Breast epithelium (tissue), 3 donors: ENCODE results near the gene FZD7.

Experiments used
- POLR2A ChIP-seq: fragments of 450-650 bp; IDR thresholded peaks from one replicate; pipeline ENCODE4 v1.6.1; 2016; ENCODE audit warnings: antibody characterized with exemption, mild to moderate bottlenecking, moderate library complexity
- TF ChIP-seq, protein P1 (sequence below), 3 donors: fragments of 450-650 bp; IDR thresholded peaks; one replicate each; pipeline ENCODE4 v1.5.1; 2016 to 2017; ENCODE audit warnings: antibody characterized with exemption in 3 of 3, mild to moderate bottlenecking in 3 of 3, moderate library complexity in 3 of 3

DNA sequence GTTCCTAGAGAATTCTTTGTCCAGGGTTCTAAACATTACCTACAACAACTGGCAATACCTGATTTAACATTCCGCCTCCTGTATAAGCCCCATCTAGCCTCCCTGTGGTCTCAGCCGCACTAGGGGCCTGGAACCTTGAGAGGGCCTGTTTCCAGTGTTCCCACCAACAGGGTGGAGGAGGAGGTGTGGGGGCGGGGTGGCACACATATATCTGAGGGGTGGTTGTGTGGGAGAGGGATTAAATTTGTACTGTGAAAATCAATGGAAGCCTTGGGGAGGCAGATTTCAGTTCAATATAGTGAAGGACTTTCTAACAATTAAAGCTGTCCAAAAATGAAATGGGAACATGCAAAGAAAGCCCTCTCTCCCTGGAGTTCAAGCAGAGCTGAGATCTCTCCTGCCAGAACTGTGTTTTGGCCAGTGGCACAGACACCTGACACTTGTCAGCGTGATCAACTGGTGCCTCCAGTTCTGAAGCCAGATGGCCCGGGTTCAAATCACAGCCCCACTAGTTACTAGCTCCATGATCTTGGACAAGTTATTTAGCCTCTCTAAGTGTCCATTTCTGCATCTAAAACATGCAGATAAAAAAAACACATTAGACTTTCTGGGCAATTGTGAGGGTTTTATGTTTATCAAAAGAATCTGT is 17.0 kb upstream of the FZD7 start:
- no peak for TF ChIP-seq POLR2A
- TF ChIP-seq, protein P1, sequence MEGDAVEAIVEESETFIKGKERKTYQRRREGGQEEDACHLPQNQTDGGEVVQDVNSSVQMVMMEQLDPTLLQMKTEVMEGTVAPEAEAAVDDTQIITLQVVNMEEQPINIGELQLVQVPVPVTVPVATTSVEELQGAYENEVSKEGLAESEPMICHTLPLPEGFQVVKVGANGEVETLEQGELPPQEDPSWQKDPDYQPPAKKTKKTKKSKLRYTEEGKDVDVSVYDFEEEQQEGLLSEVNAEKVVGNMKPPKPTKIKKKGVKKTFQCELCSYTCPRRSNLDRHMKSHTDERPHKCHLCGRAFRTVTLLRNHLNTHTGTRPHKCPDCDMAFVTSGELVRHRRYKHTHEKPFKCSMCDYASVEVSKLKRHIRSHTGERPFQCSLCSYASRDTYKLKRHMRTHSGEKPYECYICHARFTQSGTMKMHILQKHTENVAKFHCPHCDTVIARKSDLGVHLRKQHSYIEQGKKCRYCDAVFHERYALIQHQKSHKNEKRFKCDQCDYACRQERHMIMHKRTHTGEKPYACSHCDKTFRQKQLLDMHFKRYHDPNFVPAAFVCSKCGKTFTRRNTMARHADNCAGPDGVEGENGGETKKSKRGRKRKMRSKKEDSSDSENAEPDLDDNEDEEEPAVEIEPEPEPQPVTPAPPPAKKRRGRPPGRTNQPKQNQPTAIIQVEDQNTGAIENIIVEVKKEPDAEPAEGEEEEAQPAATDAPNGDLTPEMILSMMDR (IDR thresholded peaks at IDR 0.05): no peak
